AG10803 (cell line): ENCODE measurements around the gene SNRPB2.

Source experiments
- DNase-seq: peaks from one replicate; pipeline ENCODE4 v3.0.0; 2010; ENCODE audit warnings: low read depth
- H3K4me3 ChIP-seq: 2 replicates; pipeline ENCODE4 v1.5.1; 2011; ENCODE audit warnings: mild to moderate bottlenecking, low read length, control low read depth
- TF ChIP-seq, protein P1 (sequence below): conservative IDR thresholded peaks from 2 replicates; pipeline ENCODE4 v1.5.1; 2011; ENCODE audit warnings: mild to moderate bottlenecking, low read length, control low read depth, inconsistent platforms

SNRPB2 gene

GRCh38 chr20:16694161-16694560 lies 35.7 kb upstream of the SNRPB2 start:
- no peak for DNase-seq
- no peak overlapping the region for H3K4me3 ChIP-seq
- TF ChIP-seq, protein P1, sequence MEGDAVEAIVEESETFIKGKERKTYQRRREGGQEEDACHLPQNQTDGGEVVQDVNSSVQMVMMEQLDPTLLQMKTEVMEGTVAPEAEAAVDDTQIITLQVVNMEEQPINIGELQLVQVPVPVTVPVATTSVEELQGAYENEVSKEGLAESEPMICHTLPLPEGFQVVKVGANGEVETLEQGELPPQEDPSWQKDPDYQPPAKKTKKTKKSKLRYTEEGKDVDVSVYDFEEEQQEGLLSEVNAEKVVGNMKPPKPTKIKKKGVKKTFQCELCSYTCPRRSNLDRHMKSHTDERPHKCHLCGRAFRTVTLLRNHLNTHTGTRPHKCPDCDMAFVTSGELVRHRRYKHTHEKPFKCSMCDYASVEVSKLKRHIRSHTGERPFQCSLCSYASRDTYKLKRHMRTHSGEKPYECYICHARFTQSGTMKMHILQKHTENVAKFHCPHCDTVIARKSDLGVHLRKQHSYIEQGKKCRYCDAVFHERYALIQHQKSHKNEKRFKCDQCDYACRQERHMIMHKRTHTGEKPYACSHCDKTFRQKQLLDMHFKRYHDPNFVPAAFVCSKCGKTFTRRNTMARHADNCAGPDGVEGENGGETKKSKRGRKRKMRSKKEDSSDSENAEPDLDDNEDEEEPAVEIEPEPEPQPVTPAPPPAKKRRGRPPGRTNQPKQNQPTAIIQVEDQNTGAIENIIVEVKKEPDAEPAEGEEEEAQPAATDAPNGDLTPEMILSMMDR, result no peak

DNA sequence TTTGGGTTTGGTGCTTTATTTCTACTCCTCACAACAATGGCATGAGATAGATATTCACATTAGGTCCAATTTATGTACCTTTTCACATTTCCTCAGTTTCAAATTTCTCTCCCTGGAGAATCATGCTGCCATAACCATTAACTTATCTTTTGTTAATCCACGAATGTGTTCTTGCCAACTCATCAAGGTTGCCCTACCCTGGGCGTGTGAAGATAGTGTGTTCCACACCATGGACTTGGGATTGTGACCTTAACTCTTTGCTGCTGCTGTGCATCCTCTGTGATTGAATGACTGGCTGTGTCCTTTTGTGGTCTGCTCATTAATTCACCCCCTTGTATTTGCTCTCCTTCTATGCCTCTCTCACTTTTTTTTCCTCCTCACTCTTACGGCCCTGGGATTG lies 34.2 kb upstream of the SNRPB2 start:
- DNase-seq, result no peak
- no peak overlapping the region for H3K4me3 ChIP-seq
- TF ChIP-seq, protein P1, result no peak

DNA sequence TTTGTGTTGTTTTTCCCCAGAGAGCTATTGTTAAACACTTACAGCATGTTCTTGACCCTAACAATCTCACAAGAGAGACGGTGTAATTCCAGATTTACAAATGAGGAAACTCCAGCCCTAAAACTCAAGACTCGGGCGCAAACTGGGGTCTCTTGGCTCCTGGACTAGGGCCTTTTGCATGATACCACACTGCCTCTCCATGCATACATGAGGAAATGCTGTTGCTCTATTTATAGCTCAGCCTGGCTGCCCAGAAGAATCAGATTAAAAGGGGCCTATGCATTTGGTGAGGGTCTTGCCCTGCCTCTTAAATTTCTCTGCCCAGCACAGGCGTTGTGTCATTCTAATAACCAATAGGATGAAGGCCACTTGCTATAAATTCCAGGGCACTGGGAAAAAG lies 30.5 kb upstream of the SNRPB2 start:
- H3K4me3 ChIP-seq, result no peak overlapping the region
- TF ChIP-seq, protein P1, result no peak
- DNase-seq, result no peak

DNA sequence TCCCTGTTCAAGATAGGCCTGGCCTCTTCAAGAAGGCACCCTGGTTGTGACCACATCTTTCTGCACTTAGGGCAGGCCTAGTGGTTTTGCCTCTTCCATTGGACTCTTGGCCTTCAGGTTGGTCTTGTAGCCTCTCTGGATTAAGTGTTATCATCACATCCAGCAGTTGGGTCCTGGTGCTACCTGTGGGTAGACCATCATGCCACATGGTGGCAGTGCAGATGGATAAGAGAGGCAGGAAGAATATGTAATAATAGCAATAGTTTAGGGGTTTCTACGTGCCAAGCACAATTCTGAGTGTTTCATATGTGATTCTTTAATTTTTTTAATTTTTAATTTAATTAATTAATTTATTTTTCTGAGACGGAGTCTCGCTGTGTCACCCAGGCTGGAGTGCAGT lies 28.5 kb upstream of the SNRPB2 start:
- peak; percentile 2 for DNase-seq
- TF ChIP-seq, protein P1, result peak; percentile 30
- H3K4me3 ChIP-seq, result no peak overlapping the region

GRCh38 chr20:16703570-16703969 lies 26.3 kb upstream of the SNRPB2 start:
- TF ChIP-seq, protein P1, result no peak
- DNase-seq, result no peak
- no peak overlapping the region for H3K4me3 ChIP-seq

- DNase-seq, result no peak
- no peak overlapping the region for H3K4me3 ChIP-seq
- TF ChIP-seq, protein P1, result no peak
These were observed 22.2 kb upstream of the SNRPB2 start for GRCh38 chr20:16707674-16708073.

DNA sequence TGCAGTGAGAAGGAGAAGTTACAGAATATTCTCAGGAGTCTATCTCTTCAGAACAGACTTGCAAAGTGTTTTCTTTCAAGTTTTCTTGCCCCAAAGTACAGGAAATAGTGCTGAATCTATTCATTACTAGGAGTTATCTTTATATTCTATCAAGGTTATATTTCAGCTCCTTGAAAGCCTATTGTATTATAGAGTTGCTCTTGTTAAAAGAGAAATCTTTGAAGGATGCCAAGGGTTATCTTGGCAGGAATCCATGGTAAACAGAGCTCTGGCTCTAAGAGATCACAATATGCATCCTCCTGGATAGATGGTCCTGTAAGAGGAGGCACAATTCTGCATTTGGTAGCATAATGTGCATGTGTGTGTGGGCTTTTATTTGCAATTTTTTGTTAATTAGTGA lies 21.2 kb upstream of the SNRPB2 start:
- TF ChIP-seq, protein P1, result no peak
- no peak for DNase-seq
- no peak overlapping the region for H3K4me3 ChIP-seq
